Activated CD8-positive, alpha-beta memory T cell treated with anti-CD3 and anti-CD28 coated beads, Interleukin-2, amount 50 U/mL, for 24 hours (primary cell): ENCODE results near the gene RBM33.
"Not testable (repeated sequence)": the region's sequence is repeated elsewhere in the genome, so short reads cannot be mapped to it uniquely, and the experiment has no call there.

Experiments used
- DNase-seq: peaks from one replicate; pipeline ENCODE4 v3.0.0-alpha.2; 2020; ENCODE audit errors: extremely low read depth

Gene RBM33

GRCh38 chr7:155665079-155665956 is 20.9 kb downstream of the RBM33 start:
- DNase-seq, result no peak

- no peak for DNase-seq
These were observed 21.5 kb downstream of the RBM33 start for GRCh38 chr7:155665957-155666287.

GRCh38 chr7:155667241-155667829 is 22.9 kb downstream of the RBM33 start:
- no peak for DNase-seq

GRCh38 chr7:155669717-155670505 is 25.4 kb downstream of the RBM33 start:
- no peak for DNase-seq

- no peak for DNase-seq
These were observed 26.1 kb downstream of the RBM33 start for GRCh38 chr7:155670521-155670920.

- no peak for DNase-seq
These were observed 30.1 kb downstream of the RBM33 start for GRCh38 chr7:155674556-155674955.

GRCh38 chr7:155676052-155676451 is 31.6 kb downstream of the RBM33 start:
- no peak for DNase-seq

- no peak for DNase-seq
These were observed 33.2 kb downstream of the RBM33 start for GRCh38 chr7:155677688-155678087.

- no peak for DNase-seq
These were observed 35.7 kb downstream of the RBM33 start for GRCh38 chr7:155680124-155680523.

- DNase-seq, result no peak
These were observed 36.4 kb downstream of the RBM33 start for GRCh38 chr7:155680864-155681263.

- DNase-seq, result no peak
These were observed 37.2 kb downstream of the RBM33 start for GRCh38 chr7:155681663-155682062.

GRCh38 chr7:155682484-155682883 is 38.0 kb downstream of the RBM33 start:
- DNase-seq, result no peak

GRCh38 chr7:155683098-155683497 is 38.6 kb downstream of the RBM33 start:
- no peak for DNase-seq

GRCh38 chr7:155683714-155684113 is 39.3 kb downstream of the RBM33 start:
- DNase-seq, result no peak

GRCh38 chr7:155684543-155684942 is 40.1 kb downstream of the RBM33 start:
- no peak for DNase-seq

GRCh38 chr7:155685070-155685790 is 40.8 kb downstream of the RBM33 start:
- DNase-seq, result no peak

- DNase-seq, result no peak
These were observed 41.3 kb downstream of the RBM33 start for GRCh38 chr7:155685791-155686160.

GRCh38 chr7:155686620-155687324 is 42.3 kb downstream of the RBM33 start:
- not testable (repeated sequence) for DNase-seq

GRCh38 chr7:155688237-155688636 is 43.8 kb downstream of the RBM33 start:
- DNase-seq, result not testable (repeated sequence)

- not testable (repeated sequence) for DNase-seq
These were observed 46.2 kb downstream of the RBM33 start for GRCh38 chr7:155690655-155691054.

- no peak for DNase-seq
These were observed 47.9 kb downstream of the RBM33 start for GRCh38 chr7:155692317-155692716.
